ENCODE data around the gene BSDC1.

The BSDC1 gene

GRCh38 chr1:32390904-32391870 lies 3.1 kb downstream of the BSDC1 start:
- Histone ChIP-seq H3K27ac (ENCODE audit: low read length) (no peak overlapping the region), H4K20me1 (ENCODE audit: insufficient read depth, low read length) (no peaks in the 10 kb centered on the region), H3K9me3 (ENCODE audit: insufficient read depth, low read length) (no peaks in the 10 kb centered on the region), H3K4me1 (ENCODE audit: low read length) (peaks cover 7% of the 10 kb centered on the region), H3K4me2 (ENCODE audit: low read length) (no peak overlapping the region), H3K36me3 (replicated peaks; ENCODE audit: low read depth, low read length) (peaks cover 7% of the 10 kb centered on the region), H3K27me3 (ENCODE audit: low read depth, low read length) (no peaks in the 10 kb centered on the region), H3K4me3 (ENCODE audit: low read length) (no peak overlapping the region), H2AFZ (ENCODE audit: low read depth, low read length) (no peak overlapping the region), H3K79me2 (ENCODE audit: low read length) (peaks cover 14% of the 10 kb centered on the region), H3K9ac (ENCODE audit: low read length) (no peak overlapping the region)
- TF ChIP-seq EZH2phosphoT487 (IDR thresholded peaks at IDR 0.05; ENCODE audit: low read depth) (no peak), CTCF (IDR thresholded peaks at IDR 0.05; ENCODE audit: low read depth, low read length) (no peak)

- TF ChIP-seq EZH2phosphoT487 (IDR thresholded peaks at IDR 0.05; ENCODE audit: low read depth), result no peak
- no peak for TF ChIP-seq CTCF (IDR thresholded peaks at IDR 0.05; ENCODE audit: low read depth, low read length)
- Histone ChIP-seq H3K36me3 (replicated peaks; ENCODE audit: low read depth, low read length) (peaks cover 7% of the 10 kb centered on the region), H2AFZ (ENCODE audit: low read depth, low read length) (no peak overlapping the region), H3K27me3 (ENCODE audit: low read depth, low read length) (no peaks in the 10 kb centered on the region), H4K20me1 (ENCODE audit: insufficient read depth, low read length) (no peaks in the 10 kb centered on the region), H3K4me3 (ENCODE audit: low read length) (no peak overlapping the region), H3K4me2 (ENCODE audit: low read length) (no peak overlapping the region), H3K27ac (ENCODE audit: low read length) (no peak overlapping the region), H3K9me3 (ENCODE audit: insufficient read depth, low read length) (no peaks in the 10 kb centered on the region), H3K9ac (ENCODE audit: low read length) (no peak overlapping the region), H3K4me1 (ENCODE audit: low read length) (peaks cover 7% of the 10 kb centered on the region), H3K79me2 (ENCODE audit: low read length) (peaks cover 9% of the 10 kb centered on the region)
These were observed 5.6 kb downstream of the BSDC1 start for GRCh38 chr1:32388641-32389040.

- H3K27me3 ChIP-seq (ENCODE audit: low read depth, low read length), result no peaks in the 10 kb centered on the region
- H3K4me3 ChIP-seq (ENCODE audit: low read length), result no peak overlapping the region
- no peaks in the 10 kb centered on the region for H4K20me1 ChIP-seq (ENCODE audit: insufficient read depth, low read length)
- peaks cover 7% of the 10 kb centered on the region for H3K36me3 ChIP-seq (replicated peaks; ENCODE audit: low read depth, low read length)
- no peaks in the 10 kb centered on the region for H3K4me1 ChIP-seq (ENCODE audit: low read length)
- TF ChIP-seq EZH2phosphoT487 (IDR thresholded peaks at IDR 0.05; ENCODE audit: low read depth) (no peak), CTCF (IDR thresholded peaks at IDR 0.05; ENCODE audit: low read depth, low read length) (no peak)
- no peak overlapping the region for H3K9ac ChIP-seq (ENCODE audit: low read length)
- H3K27ac ChIP-seq (ENCODE audit: low read length), result no peak overlapping the region
- no peaks in the 10 kb centered on the region for H3K79me2 ChIP-seq (ENCODE audit: low read length)
- H3K9me3 ChIP-seq (ENCODE audit: insufficient read depth, low read length), result no peaks in the 10 kb centered on the region
- H3K4me2 ChIP-seq (ENCODE audit: low read length), result no peak overlapping the region
- no peak overlapping the region for H2AFZ ChIP-seq (ENCODE audit: low read depth, low read length)
These were observed 7.4 kb downstream of the BSDC1 start for GRCh38 chr1:32386676-32387392.

- Histone ChIP-seq H3K27me3 (ENCODE audit: low read depth, low read length) (no peaks in the 10 kb centered on the region), H3K9ac (ENCODE audit: low read length) (no peak overlapping the region), H2AFZ (ENCODE audit: low read depth, low read length) (no peak overlapping the region), H3K27ac (ENCODE audit: low read length) (no peak overlapping the region), H3K4me3 (ENCODE audit: low read length) (no peak overlapping the region), H3K4me1 (ENCODE audit: low read length) (no peaks in the 10 kb centered on the region), H4K20me1 (ENCODE audit: insufficient read depth, low read length) (no peaks in the 10 kb centered on the region), H3K9me3 (ENCODE audit: insufficient read depth, low read length) (no peaks in the 10 kb centered on the region), H3K79me2 (ENCODE audit: low read length) (no peaks in the 10 kb centered on the region), H3K4me2 (ENCODE audit: low read length) (no peak overlapping the region), H3K36me3 (replicated peaks; ENCODE audit: low read depth, low read length) (peaks cover 5% of the 10 kb centered on the region)
- TF ChIP-seq EZH2phosphoT487 (IDR thresholded peaks at IDR 0.05; ENCODE audit: low read depth) (no peak), CTCF (IDR thresholded peaks at IDR 0.05; ENCODE audit: low read depth, low read length) (no peak)
These were observed 14.2 kb downstream of the BSDC1 start for GRCh38 chr1:32380057-32380456.

Measured in OCI-LY3 (cell line).